Spleen (tissue), 7 donors: ENCODE data around the gene ACTN1.

Experiments
- POLR2AphosphoS5 ChIP-seq, 3 donors: sonication (generic); formaldehyde crosslinking; IDR thresholded peaks; one replicate each; pipeline ENCODE4 v1.5.1; 2017; ENCODE audit warnings: antibody characterized with exemption in 3 of 3
- TF ChIP-seq, protein P1 (sequence below), 11 experiments: fragments of 200-600 bp in 7 of 11; fragments of 450-650 bp in 4 of 11; sonication (generic) in 4 of 11; IDR thresholded peaks in 8 of 11; conservative IDR thresholded peaks in 3 of 11; 1 replicate in 7 of 11; 2 replicates in 4 of 11; pipeline versions ENCODE4 v1.4.0 to v1.8.0; 2016 to 2021; ENCODE audit warnings: antibody characterized with exemption in 11 of 11, inconsistent platforms in 4 of 11, mild to moderate bottlenecking in 1 of 11
- donor health status: DM: no; HTN: no; CAD: no; lungs with moderate emphysema.
- donor health status: DM: no; HTN: no; CAD: no.
- donor health status: DM: no; HTN: no; CAD: no.

DNA sequence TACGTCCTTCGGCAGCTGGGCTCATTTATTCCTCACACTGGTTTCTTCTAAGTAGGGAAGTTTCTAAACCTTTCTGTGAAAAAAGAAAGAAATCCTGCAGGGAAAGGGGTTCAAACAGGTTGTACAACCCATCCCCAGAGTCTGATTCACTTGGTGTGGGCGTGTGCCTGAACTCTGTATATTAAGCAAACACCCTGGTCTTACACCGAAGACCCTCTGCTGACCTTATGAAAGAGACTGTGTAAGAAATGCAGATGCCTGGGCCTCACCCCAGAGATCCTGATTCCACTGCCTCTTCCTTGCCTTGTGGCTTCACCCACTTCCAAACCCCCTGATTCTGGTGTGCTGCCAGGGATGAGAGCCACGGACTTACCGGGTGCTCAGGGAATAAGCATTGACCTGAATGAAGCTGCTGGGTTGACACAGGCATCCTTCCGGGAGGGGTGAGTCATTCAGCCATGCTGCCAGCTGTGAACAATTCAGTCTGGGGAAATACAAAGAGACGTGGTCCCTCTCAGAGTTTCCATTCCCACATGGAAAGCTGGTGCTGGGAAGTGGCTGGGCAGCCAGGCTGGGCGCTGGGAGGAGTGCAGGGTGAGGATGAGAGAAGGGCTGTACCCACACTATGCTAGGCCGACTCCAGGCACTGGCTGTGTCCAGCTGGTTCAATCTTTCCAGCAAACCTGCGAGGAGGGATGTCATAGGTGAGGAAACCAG, 26.5 kb upstream of the ACTN1 start:
- peak in 1 of 3 donors; percentile 57 for TF ChIP-seq POLR2AphosphoS5 (IDR thresholded peaks at IDR 0.05)
- TF ChIP-seq, protein P1, sequence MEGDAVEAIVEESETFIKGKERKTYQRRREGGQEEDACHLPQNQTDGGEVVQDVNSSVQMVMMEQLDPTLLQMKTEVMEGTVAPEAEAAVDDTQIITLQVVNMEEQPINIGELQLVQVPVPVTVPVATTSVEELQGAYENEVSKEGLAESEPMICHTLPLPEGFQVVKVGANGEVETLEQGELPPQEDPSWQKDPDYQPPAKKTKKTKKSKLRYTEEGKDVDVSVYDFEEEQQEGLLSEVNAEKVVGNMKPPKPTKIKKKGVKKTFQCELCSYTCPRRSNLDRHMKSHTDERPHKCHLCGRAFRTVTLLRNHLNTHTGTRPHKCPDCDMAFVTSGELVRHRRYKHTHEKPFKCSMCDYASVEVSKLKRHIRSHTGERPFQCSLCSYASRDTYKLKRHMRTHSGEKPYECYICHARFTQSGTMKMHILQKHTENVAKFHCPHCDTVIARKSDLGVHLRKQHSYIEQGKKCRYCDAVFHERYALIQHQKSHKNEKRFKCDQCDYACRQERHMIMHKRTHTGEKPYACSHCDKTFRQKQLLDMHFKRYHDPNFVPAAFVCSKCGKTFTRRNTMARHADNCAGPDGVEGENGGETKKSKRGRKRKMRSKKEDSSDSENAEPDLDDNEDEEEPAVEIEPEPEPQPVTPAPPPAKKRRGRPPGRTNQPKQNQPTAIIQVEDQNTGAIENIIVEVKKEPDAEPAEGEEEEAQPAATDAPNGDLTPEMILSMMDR (IDR thresholded peaks at IDR 0.05 in 8 of 11, conservative IDR thresholded peaks at IDR 0.05 in 3 of 11) = no peak
